Measurements from ENCODE around the gene FSTL5. TPM values are rescaled to one million over a fixed set of nuclear protein-coding genes. Genes with fewer than 3 reads are reported as not detected.

The FSTL5 gene
- total RNA-seq, 8 experiments from 2014 or later, result 0.17 to 31.3 (median 3.0) TPM

DNA sequence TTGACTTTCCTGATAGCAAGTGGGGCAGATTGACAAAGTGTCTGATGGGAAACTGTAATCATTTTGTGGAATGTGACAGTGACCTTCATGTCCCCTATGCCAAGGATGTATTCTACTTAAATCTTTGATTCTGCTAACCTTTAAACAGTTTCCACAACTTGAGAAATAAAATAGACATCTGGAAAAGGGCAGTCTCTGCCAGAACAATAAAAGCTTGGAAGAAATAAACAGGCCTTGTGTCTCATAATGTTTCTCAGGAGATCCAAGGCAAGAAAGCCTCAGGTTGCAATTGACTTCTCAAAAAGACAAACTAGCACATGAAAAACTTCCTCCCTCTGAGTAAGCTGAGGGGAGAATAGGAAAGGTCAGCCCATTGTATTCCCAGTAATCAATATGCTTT, 174.9 kb downstream of the FSTL5 start:
- ATAC-seq (replicated peaks in 6 of 8), result peak in 1 of 8 experiments; percentile 36
- in situ Hi-C loops (cut with MboI; ENCODE audit: low pct_unique_long_range_greater_than_20kb in 2 of 9, low sequenced_read_pairs in 9 of 9, unreplicated experiment in 9 of 9), result no loop called here
- H3K4me3 ChIP-seq, result no peak overlapping the region
- H3K4me1 ChIP-seq (replicated peaks in 1 of 2), result no peaks in the 10 kb centered on the region
- no peak overlapping the region for H3K27ac ChIP-seq

DNA sequence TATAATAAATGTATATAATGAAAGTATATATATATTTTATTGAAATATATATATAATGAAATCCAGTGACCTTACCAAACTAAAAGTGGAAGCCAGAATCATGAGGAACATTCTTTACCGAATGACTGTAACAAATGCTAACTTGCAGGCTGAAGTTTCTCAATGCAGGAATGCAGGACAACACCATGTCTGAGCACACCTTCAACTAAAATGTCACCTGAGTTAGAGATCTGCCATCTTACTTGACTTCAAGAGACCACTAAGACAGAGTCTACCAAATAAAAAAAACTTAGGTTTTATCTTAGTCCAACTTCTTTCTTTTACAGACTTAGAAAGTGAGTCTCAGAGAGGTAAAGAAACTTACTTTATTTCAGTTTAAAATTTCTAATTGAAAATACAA, 176.2 kb downstream of the FSTL5 start:
- in situ Hi-C loops (cut with MboI; ENCODE audit: low pct_unique_long_range_greater_than_20kb in 2 of 9, low sequenced_read_pairs in 9 of 9, unreplicated experiment in 9 of 9), result no loop called here
- Histone ChIP-seq H3K27ac (no peak overlapping the region), H3K4me1 (replicated peaks in 1 of 2) (no peaks in the 10 kb centered on the region), H3K4me3 (no peak overlapping the region)
- WGBS, 10 experiments, result 13 to 100% (median 71%) methylated on average over 1 of the region's 1 CpG; no CpG with 5 or more reads in 4 of the 10 experiments
- ATAC-seq (replicated peaks in 6 of 8), result no peak

GRCh38 chr4:161952382-161952781, 211.4 kb downstream of the FSTL5 start:
- no peaks in the 10 kb centered on the region for H3K4me1 ChIP-seq (replicated peaks in 1 of 2)
- WGBS, 10 experiments, result 0 to 100% (median 51%) methylated on average over 1 to 2 of the region's 2 CpGs; no CpG with 5 or more reads in 1 of the 10 experiments
- no peak overlapping the region for H3K27ac ChIP-seq
- ATAC-seq (replicated peaks in 6 of 8), result no peak
- in situ Hi-C loops (cut with MboI; ENCODE audit: low pct_unique_long_range_greater_than_20kb in 2 of 9, low sequenced_read_pairs in 9 of 9, unreplicated experiment in 9 of 9), result no loop called here
- H3K4me3 ChIP-seq, result no peak overlapping the region

GRCh38 chr4:161949946-161950725, 213.7 kb downstream of the FSTL5 start:
- WGBS, 10 experiments, result 53 to 100% (median 87%) methylated on average over 2 to 4 of the region's 4 CpGs; no CpG with 5 or more reads in 3 of the 10 experiments
- Histone ChIP-seq H3K27ac (no peak overlapping the region), H3K4me1 (replicated peaks in 1 of 2) (no peaks in the 10 kb centered on the region), H3K4me3 (no peak overlapping the region)
- ATAC-seq (replicated peaks in 6 of 8), result peak in 1 of 8 experiments; percentile 54
- in situ Hi-C loops (cut with MboI; ENCODE audit: low pct_unique_long_range_greater_than_20kb in 2 of 9, low sequenced_read_pairs in 9 of 9, unreplicated experiment in 9 of 9), result no loop called here

GRCh38 chr4:161948026-161948770, 215.6 kb downstream of the FSTL5 start:
- 31 to 100% (median 94%) methylated on average over 3 to 6 of the region's 6 CpGs; no CpG with 5 or more reads in 1 of the 10 experiments for WGBS, 10 experiments
- Histone ChIP-seq H3K4me3 (no peak overlapping the region), H3K4me1 (replicated peaks in 1 of 2) (no peaks in the 10 kb centered on the region), H3K27ac (no peak overlapping the region)
- in situ Hi-C loops (cut with MboI; ENCODE audit: low pct_unique_long_range_greater_than_20kb in 2 of 9, low sequenced_read_pairs in 9 of 9, unreplicated experiment in 9 of 9), result no loop called here
- ATAC-seq (replicated peaks in 6 of 8), result no peak

GRCh38 chr4:161937596-161937995, 226.2 kb downstream of the FSTL5 start:
- Histone ChIP-seq H3K4me1 (replicated peaks in 1 of 2) (no peaks in the 10 kb centered on the region), H3K4me3 (no peak overlapping the region), H3K27ac (no peak overlapping the region)
- no peak for ATAC-seq (replicated peaks in 6 of 8)
- WGBS, 10 experiments, result 0 to 100% (median 83%) methylated on average over 1 of the region's 1 CpG; no CpG with 5 or more reads in 5 of the 10 experiments
- in situ Hi-C loops (cut with MboI; ENCODE audit: low pct_unique_long_range_greater_than_20kb in 2 of 9, low sequenced_read_pairs in 9 of 9, unreplicated experiment in 9 of 9), result no loop called here

DNA sequence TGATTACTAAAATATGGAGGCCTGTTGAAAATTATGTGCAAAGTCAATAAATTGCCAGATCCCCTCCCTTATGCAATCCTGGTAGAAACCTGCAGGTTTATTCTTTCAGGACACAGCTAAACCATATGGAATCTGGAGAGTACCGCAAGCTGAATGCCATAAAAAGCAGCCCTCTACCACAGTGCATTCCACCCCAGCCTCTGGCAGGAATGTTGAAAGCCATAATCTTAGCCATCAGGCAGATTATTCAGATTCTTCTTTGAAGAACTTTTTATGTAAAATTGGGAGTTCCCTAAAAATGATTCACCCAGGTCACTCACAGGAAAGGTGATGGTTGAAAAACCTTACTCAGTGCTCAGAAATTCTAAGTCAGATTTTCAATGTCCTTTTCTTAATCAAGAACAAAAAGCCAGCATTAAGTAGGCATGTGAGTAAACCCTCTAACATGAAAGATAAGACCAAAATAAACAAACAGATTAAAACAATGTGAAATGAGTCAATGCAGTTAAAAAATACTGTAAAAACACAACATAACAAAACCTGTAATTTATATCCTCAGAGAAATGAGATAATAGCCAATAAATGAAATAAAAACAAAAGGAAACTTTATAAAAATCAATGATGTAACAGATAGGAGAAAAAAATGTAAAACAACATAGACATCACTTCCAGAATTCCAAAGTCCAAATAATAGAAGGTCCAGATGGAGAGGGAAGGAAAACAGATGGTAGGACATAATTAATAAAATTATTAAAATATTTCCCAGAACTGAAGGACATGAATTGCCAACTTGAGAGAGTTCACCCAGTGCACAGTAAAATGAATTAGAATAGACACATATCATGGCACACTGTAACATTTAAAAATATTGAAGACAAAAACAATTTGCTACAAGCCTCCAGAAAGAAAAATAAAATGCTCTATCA, 226.9 kb downstream of the FSTL5 start:
- Histone ChIP-seq H3K27ac (no peak overlapping the region), H3K4me1 (replicated peaks in 1 of 2) (no peaks in the 10 kb centered on the region), H3K4me3 (no peak overlapping the region)
- 0 to 100% (median 90%) methylated on average over 1 of the region's 1 CpG; no CpG with 5 or more reads in 4 of the 10 experiments for WGBS, 10 experiments
- in situ Hi-C loops (cut with MboI; ENCODE audit: low pct_unique_long_range_greater_than_20kb in 2 of 9, low sequenced_read_pairs in 9 of 9, unreplicated experiment in 9 of 9), result no loop called here
- ATAC-seq (replicated peaks in 6 of 8), result peak in 3 of 8 experiments; percentile 65 to 97 (median 96)

GRCh38 chr4:161931089-161931488, 232.7 kb downstream of the FSTL5 start:
- in situ Hi-C loops (cut with MboI; ENCODE audit: low pct_unique_long_range_greater_than_20kb in 2 of 9, low sequenced_read_pairs in 9 of 9, unreplicated experiment in 9 of 9), result no loop called here
- 0 to 100% (median 73%) methylated on average over 1 of the region's 1 CpG for WGBS, 10 experiments
- Histone ChIP-seq H3K4me3 (no peak overlapping the region), H3K27ac (no peak overlapping the region), H3K4me1 (replicated peaks in 1 of 2) (no peaks in the 10 kb centered on the region)
- ATAC-seq (replicated peaks in 6 of 8), result no peak

DNA sequence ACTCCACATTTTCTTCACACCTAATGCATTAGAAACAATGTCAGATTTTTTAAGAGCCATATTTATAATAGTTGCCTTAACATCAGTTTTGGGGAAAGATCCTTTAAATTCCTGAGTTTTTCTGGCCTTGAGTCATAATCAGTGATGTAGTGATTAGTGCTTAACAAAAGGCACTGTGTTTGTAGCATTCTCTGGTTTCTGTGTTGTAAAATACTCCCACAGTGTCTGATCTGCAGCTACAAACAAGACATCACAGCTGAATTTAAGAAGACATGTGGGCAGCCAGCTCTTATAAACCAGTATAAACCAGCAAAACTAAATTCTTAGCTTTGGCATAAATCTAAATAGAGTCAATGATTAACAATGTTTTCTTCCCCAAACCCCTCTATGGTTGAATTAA, 233.8 kb downstream of the FSTL5 start:
- ATAC-seq (replicated peaks in 6 of 8), result no peak
- Histone ChIP-seq H3K27ac (no peak overlapping the region), H3K4me3 (no peak overlapping the region), H3K4me1 (replicated peaks in 1 of 2) (no peaks in the 10 kb centered on the region)
- in situ Hi-C loops (cut with MboI; ENCODE audit: low pct_unique_long_range_greater_than_20kb in 2 of 9, low sequenced_read_pairs in 9 of 9, unreplicated experiment in 9 of 9), result no loop called here

DNA sequence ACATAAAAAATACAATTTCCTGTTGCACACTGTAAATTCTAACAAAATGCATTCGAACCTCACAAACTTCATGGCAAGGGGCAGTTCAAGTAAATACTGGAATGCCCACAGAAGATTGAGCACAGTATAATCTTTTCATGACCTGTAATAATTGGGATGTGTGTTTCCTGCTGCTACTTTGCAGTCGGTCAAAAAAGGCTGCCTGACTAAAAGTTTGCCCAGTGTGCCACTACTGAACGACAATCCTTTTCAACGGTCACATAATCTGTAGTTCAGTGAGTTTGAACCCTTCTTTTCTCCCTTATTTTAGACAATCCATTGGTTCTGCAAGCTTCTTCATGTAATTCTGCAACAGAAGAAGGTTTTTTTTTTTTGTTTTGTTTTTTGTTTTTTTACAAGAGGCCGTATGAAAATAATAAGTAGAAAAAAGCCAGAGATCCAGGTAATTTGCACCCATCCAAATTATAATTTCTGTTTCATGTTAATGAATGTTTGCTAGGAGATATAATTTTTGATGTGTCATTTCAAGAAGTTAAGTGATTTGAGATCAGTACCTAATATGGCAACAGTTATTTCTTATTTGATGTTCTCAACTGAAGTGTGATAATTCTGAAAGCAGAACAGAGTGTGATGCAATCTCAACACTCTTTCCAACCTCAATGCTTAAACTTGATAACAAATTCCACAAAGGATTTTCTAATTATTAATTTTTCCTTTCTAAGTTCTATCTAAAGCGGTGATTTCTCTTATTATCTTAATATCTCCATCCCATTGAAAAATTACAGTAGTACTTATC, 237.6 kb downstream of the FSTL5 start:
- 20 to 100% (median 90%) methylated on average over 3 to 6 of the region's 6 CpGs for WGBS, 10 experiments
- no peak overlapping the region for H3K27ac ChIP-seq
- in situ Hi-C loops (cut with MboI; ENCODE audit: low pct_unique_long_range_greater_than_20kb in 2 of 9, low sequenced_read_pairs in 9 of 9, unreplicated experiment in 9 of 9), result no loop called here
- no peak for ATAC-seq (replicated peaks in 6 of 8)
- no peak overlapping the region for H3K4me3 ChIP-seq
- no peaks in the 10 kb centered on the region for H3K4me1 ChIP-seq (replicated peaks in 1 of 2)

- Histone ChIP-seq H3K4me3 (no peak overlapping the region), H3K27ac (no peak overlapping the region), H3K4me1 (replicated peaks in 1 of 2) (no peaks in the 10 kb centered on the region)
- WGBS, 10 experiments, result 0 to 83% (median 59%) methylated on average over 1 to 3 of the region's 3 CpGs
- peak in 1 of 8 experiments; percentile 50 for ATAC-seq (replicated peaks in 6 of 8)
- in situ Hi-C loops (cut with MboI; ENCODE audit: low pct_unique_long_range_greater_than_20kb in 2 of 9, low sequenced_read_pairs in 9 of 9, unreplicated experiment in 9 of 9), result no loop called here
Observed at GRCh38 chr4:161920304-161921052, 243.3 kb downstream of the FSTL5 start.
